KMS-11 (cell line): Measurements from ENCODE around the gene PACSIN2.

Experiments used
- H2AFZ ChIP-seq: fragments of 200-600 bp; sonication (generic); 2 replicates; pipeline ENCODE4 v1.6.1; 2016; ENCODE audit warnings: antibody characterized with exemption, mixed run types, low read depth
- H3K27ac ChIP-seq: fragments of 200-600 bp; sonication (generic); 2 replicates; pipeline ENCODE4 v1.6.1; 2016; ENCODE audit warnings: mild to moderate bottlenecking, mixed run types
- H3K27me3 ChIP-seq: fragments of 200-600 bp; sonication (generic); 2 replicates; pipeline ENCODE4 v1.6.1; 2017; ENCODE audit warnings: mild to moderate bottlenecking, low read depth, mixed run types, moderate library complexity; ENCODE audit not compliant: insufficient read depth
- H3K36me3 ChIP-seq: fragments of 200-600 bp; sonication (generic); 2 replicates; pipeline ENCODE4 v1.6.1; 2017; ENCODE audit warnings: mild to moderate bottlenecking, mixed run types; ENCODE audit not compliant: insufficient read depth
- H3K4me1 ChIP-seq: fragments of 200-600 bp; sonication (generic); 2 replicates; pipeline ENCODE4 v1.6.1; 2016; ENCODE audit warnings: mild to moderate bottlenecking, low read depth, mixed run types; ENCODE audit not compliant: poor library complexity, severe bottlenecking
- H3K4me2 ChIP-seq: fragments of 200-600 bp; sonication (generic); 2 replicates; pipeline ENCODE4 v1.7.0; 2016; ENCODE audit warnings: mild to moderate bottlenecking, mixed run types
- H3K4me3 ChIP-seq: fragments of 200-600 bp; sonication (generic); IDR thresholded peaks from 2 replicates; pipeline ENCODE4 v1.6.1; 2017; ENCODE audit warnings: low read depth, low read length, mixed read lengths; ENCODE audit not compliant: insufficient read depth
- H3K79me2 ChIP-seq: fragments of 200-600 bp; sonication (generic); 2 replicates; pipeline ENCODE4 v1.6.1; 2016; ENCODE audit warnings: low read depth, mixed run types; ENCODE audit not compliant: insufficient read depth
- H3K9ac ChIP-seq: fragments of 200-600 bp; sonication (generic); 2 replicates; pipeline ENCODE4 v1.6.1; 2016; ENCODE audit warnings: mild to moderate bottlenecking, mixed run types
- H4K20me1 ChIP-seq: fragments of 200-600 bp; sonication (generic); 2 replicates; pipeline ENCODE4 v1.6.1; 2016; ENCODE audit warnings: mild to moderate bottlenecking, mixed run types; ENCODE audit not compliant: insufficient read depth
- TF ChIP-seq, protein P1 (sequence below): fragments of 200-600 bp; sonication (generic); conservative IDR thresholded peaks from 2 replicates; pipeline ENCODE4 v1.6.1; 2017; ENCODE audit warnings: low read depth, mild to moderate bottlenecking, antibody characterized with exemption, low read length, moderate library complexity, mixed read lengths

The PACSIN2 gene

DNA sequence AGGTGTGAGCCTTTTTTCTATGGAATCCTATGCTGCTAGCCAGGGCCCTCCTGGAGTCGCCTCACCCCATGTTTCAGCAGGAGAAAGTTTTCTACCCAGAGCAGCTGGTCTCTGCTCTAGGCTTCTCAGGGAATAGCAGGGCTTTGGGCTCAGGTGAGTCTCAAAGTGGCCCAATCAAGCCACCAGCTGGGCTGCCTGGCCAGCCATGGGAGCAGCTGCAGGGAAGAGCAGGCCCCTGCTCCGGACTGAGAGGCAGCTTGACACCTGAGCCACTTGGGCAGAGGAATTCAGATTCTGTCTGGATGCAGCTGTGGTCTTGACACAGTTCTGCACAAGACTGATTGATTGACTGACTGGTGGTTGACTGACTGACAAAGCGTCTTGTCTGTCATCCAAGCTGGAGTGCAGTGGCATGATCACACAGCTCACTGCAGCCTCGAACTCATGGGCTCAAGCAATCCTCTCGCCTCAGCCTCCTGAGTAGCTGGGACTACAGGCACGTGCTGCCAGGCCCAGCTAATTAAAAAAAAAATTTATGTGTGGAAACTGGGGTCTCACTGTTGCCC is 100.4 kb downstream of the PACSIN2 start:
- H3K79me2 ChIP-seq, result peaks cover 4% of the 10 kb centered on the region; the same call in 1 of the 2 replicates
- no peak overlapping the region for H3K4me3 ChIP-seq
- no peak overlapping the region for H3K27ac ChIP-seq
- no peaks in the 10 kb centered on the region for H3K36me3 ChIP-seq
- H3K4me1 ChIP-seq, result no peaks in the 10 kb centered on the region
- H3K27me3 ChIP-seq, result no peaks in the 10 kb centered on the region
- H3K4me2 ChIP-seq, result no peak overlapping the region
- H2AFZ ChIP-seq, result no peak overlapping the region
- H3K9ac ChIP-seq, result no peak overlapping the region
- TF ChIP-seq, protein P1, sequence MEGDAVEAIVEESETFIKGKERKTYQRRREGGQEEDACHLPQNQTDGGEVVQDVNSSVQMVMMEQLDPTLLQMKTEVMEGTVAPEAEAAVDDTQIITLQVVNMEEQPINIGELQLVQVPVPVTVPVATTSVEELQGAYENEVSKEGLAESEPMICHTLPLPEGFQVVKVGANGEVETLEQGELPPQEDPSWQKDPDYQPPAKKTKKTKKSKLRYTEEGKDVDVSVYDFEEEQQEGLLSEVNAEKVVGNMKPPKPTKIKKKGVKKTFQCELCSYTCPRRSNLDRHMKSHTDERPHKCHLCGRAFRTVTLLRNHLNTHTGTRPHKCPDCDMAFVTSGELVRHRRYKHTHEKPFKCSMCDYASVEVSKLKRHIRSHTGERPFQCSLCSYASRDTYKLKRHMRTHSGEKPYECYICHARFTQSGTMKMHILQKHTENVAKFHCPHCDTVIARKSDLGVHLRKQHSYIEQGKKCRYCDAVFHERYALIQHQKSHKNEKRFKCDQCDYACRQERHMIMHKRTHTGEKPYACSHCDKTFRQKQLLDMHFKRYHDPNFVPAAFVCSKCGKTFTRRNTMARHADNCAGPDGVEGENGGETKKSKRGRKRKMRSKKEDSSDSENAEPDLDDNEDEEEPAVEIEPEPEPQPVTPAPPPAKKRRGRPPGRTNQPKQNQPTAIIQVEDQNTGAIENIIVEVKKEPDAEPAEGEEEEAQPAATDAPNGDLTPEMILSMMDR, result no peak
- no peaks in the 10 kb centered on the region for H4K20me1 ChIP-seq

DNA sequence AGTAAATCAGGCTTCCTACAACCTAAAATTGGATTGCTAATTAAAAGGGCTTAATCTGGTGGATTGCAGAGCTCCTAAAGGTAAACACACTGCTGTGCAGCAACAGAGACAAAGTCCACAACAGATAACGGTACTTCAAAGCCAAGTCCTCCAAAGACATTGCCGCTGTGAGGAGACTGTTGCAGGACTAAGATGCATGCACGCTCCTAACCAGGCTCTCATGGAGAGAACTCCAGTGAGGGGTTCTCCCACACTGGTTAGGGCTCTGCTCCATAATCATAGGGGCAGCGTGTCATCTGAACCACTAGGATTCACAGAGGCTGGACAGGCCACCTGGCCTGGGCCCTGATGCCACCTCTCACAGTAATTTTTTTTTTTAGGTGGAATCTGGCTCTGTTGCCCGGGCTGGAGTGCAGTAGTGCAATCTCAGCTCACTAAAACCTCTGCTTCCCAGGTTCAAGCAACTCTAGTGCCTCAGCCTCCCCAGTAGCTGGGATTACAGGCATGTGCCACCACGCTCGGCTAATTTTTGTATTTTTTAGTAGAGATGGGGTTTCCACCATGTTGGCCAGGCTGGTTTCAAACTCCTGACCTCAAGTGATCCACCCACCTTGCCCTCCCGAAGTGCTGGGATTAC is 101.0 kb downstream of the PACSIN2 start:
- Histone ChIP-seq H3K36me3 (no peaks in the 10 kb centered on the region), H3K9ac (no peak overlapping the region), H3K4me2 (no peak overlapping the region), H3K27me3 (no peaks in the 10 kb centered on the region), H3K4me1 (no peaks in the 10 kb centered on the region), H3K79me2 (peaks cover 4% of the 10 kb centered on the region; the same call in 1 of the 2 replicates), H3K4me3 (no peak overlapping the region), H4K20me1 (no peaks in the 10 kb centered on the region), H2AFZ (no peak overlapping the region), H3K27ac (no peak overlapping the region)
- TF ChIP-seq, protein P1, result no peak

GRCh38 chr22:42912059-42912458 is 102.9 kb downstream of the PACSIN2 start:
- no peaks in the 10 kb centered on the region for H3K27me3 ChIP-seq
- no peak overlapping the region for H3K4me3 ChIP-seq
- H3K36me3 ChIP-seq, result no peaks in the 10 kb centered on the region
- peaks cover 4% of the 10 kb centered on the region; the same call in 1 of the 2 replicates for H3K79me2 ChIP-seq
- no peak overlapping the region for H3K4me2 ChIP-seq
- TF ChIP-seq, protein P1, result no peak
- H4K20me1 ChIP-seq, result no peaks in the 10 kb centered on the region
- no peak overlapping the region for H3K27ac ChIP-seq
- no peak overlapping the region for H3K9ac ChIP-seq
- no peaks in the 10 kb centered on the region for H3K4me1 ChIP-seq
- H2AFZ ChIP-seq, result no peak overlapping the region

DNA sequence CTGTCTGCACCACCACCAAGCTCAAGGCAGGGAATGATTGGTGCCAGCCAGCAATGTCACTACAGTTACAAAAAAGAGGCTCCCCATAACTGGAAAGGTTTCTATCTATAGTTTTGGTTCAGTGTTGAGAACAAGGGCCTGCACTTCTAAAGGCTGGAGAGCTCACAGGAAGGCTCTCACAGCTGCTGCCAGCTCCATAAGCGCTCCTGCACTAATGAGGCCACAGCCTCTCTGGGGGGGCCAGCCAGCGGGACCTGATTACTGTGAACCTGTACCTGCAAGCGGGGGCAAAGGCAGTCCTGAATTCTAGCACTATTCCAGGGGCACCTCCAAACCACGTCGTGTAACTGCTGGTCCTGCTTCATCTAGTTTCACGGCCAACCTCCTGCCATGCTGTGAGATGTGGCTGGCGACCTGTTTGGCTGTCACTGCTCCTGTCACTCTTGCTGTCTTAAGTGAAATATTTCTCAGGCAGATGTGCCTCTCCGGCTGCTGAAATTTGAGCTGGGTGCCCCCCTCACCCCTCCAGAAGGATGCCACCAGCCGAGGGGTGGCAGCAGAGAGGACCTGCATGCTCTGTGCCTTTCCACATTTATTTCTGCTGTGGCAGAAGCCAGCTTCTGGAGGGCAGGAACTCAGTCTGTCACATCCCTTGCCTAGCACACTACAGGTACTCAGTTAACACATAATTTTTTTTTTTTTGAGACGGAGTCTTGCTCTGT is 104.6 kb downstream of the PACSIN2 start:
- Histone ChIP-seq H3K27me3 (no peaks in the 10 kb centered on the region), H3K36me3 (no peaks in the 10 kb centered on the region), H3K79me2 (peaks cover 4% of the 10 kb centered on the region; the same call in 1 of the 2 replicates), H4K20me1 (no peaks in the 10 kb centered on the region), H3K27ac (no peak overlapping the region), H3K9ac (no peak overlapping the region), H3K4me3 (no peak overlapping the region), H2AFZ (no peak overlapping the region), H3K4me1 (no peaks in the 10 kb centered on the region), H3K4me2 (no peak overlapping the region)
- TF ChIP-seq, protein P1, result no peak
